ENCODE data around the gene KIAA1217. TPM values are rescaled to one million over a fixed set of nuclear protein-coding genes. Genes with fewer than 3 reads are reported as not detected.

Gene KIAA1217
- total RNA-seq, 1 experiment from 2014 or later, result 48.3 TPM

GRCh38 chr10:24306507-24306875, 97.6 kb downstream of the KIAA1217 start:
- CTCF ChIA-PET, result interaction anchor here (0.5 to 1.9 kb wide), 3 partner anchors 13 to 312 kb away, joined by 3 to 9 read pairs (median 6); no protein-coding TSS in a partner anchor
- intact Hi-C loops (cut with micrococcal nuclease), result no loop called here
- H3K4me3 Mint-ChIP-seq (ENCODE audit: unreplicated experiment), result no peak overlapping the region
- H3K9me3 Mint-ChIP-seq (ENCODE audit: unreplicated experiment), result no peaks in the 10 kb centered on the region
- BruUV-seq (replicated peaks), result no TSS peak
- DNase-seq (ENCODE audit: unreplicated experiment), result no peak
- no peak for TF ChIP-seq CTCF (IDR thresholded peaks at IDR 0.05; ENCODE audit: unreplicated experiment)
- H3K4me1 Mint-ChIP-seq (ENCODE audit: insufficient read depth, unreplicated experiment), result peaks cover 25% of the 10 kb centered on the region
- POLR2A ChIA-PET, result interaction anchor here (0.6 to 1.2 kb wide), 3 partner anchors 9 to 10 kb away, joined by 3 to 4 read pairs (median 3); no protein-coding TSS in a partner anchor
- H3K36me3 Mint-ChIP-seq (ENCODE audit: insufficient read depth, unreplicated experiment), result peaks cover 18% of the 10 kb centered on the region
- no peaks in the 10 kb centered on the region for H3K27me3 Mint-ChIP-seq (ENCODE audit: insufficient read depth, unreplicated experiment)
- no peak overlapping the region for H3K27ac Mint-ChIP-seq (ENCODE audit: low read depth, unreplicated experiment)

- ChIA-PET POLR2A (interaction anchor here (0.7 to 1.2 kb wide), 3 partner anchors 9 to 92 kb away, joined by 3 to 4 read pairs (median 3); no protein-coding TSS in a partner anchor), CTCF (interaction anchor here (1.1 to 1.3 kb wide), 2 partner anchors 56 to 313 kb away, joined by 6 read pairs; no protein-coding TSS in a partner anchor)
- Mint-ChIP-seq H3K27ac (ENCODE audit: low read depth, unreplicated experiment) (no peak overlapping the region), H3K36me3 (ENCODE audit: insufficient read depth, unreplicated experiment) (peaks cover 18% of the 10 kb centered on the region), H3K27me3 (ENCODE audit: insufficient read depth, unreplicated experiment) (no peaks in the 10 kb centered on the region), H3K4me1 (ENCODE audit: insufficient read depth, unreplicated experiment) (peaks cover 25% of the 10 kb centered on the region), H3K4me3 (ENCODE audit: unreplicated experiment) (no peak overlapping the region), H3K9me3 (ENCODE audit: unreplicated experiment) (no peaks in the 10 kb centered on the region)
- intact Hi-C loops (cut with micrococcal nuclease), result no loop called here
- DNase-seq (ENCODE audit: unreplicated experiment), result no peak
- no TSS peak for BruUV-seq (replicated peaks)
- no peak for TF ChIP-seq CTCF (IDR thresholded peaks at IDR 0.05; ENCODE audit: unreplicated experiment)
Measured at GRCh38 chr10:24307116-24307515, 98.2 kb downstream of the KIAA1217 start.

- Mint-ChIP-seq H3K27me3 (ENCODE audit: insufficient read depth, unreplicated experiment) (no peaks in the 10 kb centered on the region), H3K9me3 (ENCODE audit: unreplicated experiment) (no peaks in the 10 kb centered on the region), H3K27ac (ENCODE audit: low read depth, unreplicated experiment) (no peak overlapping the region), H3K4me3 (ENCODE audit: unreplicated experiment) (no peak overlapping the region), H3K4me1 (ENCODE audit: insufficient read depth, unreplicated experiment) (peaks cover 25% of the 10 kb centered on the region), H3K36me3 (ENCODE audit: insufficient read depth, unreplicated experiment) (peaks cover 11% of the 10 kb centered on the region)
- TF ChIP-seq CTCF (IDR thresholded peaks at IDR 0.05; ENCODE audit: unreplicated experiment), result no peak
- no peak for DNase-seq (ENCODE audit: unreplicated experiment)
- ChIA-PET POLR2A (no interaction called here), CTCF (interaction anchor here (0.6 to 1.3 kb wide), 3 partner anchors 57 to 1031 kb away, joined by 3 to 6 read pairs (median 6); no protein-coding TSS in a partner anchor)
- intact Hi-C loops (cut with micrococcal nuclease), result no loop called here
- no TSS peak for BruUV-seq (replicated peaks)
Measured at GRCh38 chr10:24307696-24308485, 99.0 kb downstream of the KIAA1217 start.

- Mint-ChIP-seq H3K36me3 (ENCODE audit: insufficient read depth, unreplicated experiment) (peaks cover 11% of the 10 kb centered on the region), H3K4me1 (ENCODE audit: insufficient read depth, unreplicated experiment) (peaks cover 18% of the 10 kb centered on the region), H3K27ac (ENCODE audit: low read depth, unreplicated experiment) (no peak overlapping the region), H3K27me3 (ENCODE audit: insufficient read depth, unreplicated experiment) (no peaks in the 10 kb centered on the region), H3K4me3 (ENCODE audit: unreplicated experiment) (no peak overlapping the region), H3K9me3 (ENCODE audit: unreplicated experiment) (no peaks in the 10 kb centered on the region)
- no peak for DNase-seq (ENCODE audit: unreplicated experiment)
- no TSS peak for BruUV-seq (replicated peaks)
- no peak for TF ChIP-seq CTCF (IDR thresholded peaks at IDR 0.05; ENCODE audit: unreplicated experiment)
- CTCF ChIA-PET, result interaction anchor here (1.6 kb wide), 1 partner anchor 10 kb away, joined by 10 read pairs; no protein-coding TSS in a partner anchor
- intact Hi-C loops (cut with micrococcal nuclease), result loop anchor here (10.0 kb wide), 1 partner anchor 55 kb away; no protein-coding TSS in a partner anchor
- POLR2A ChIA-PET, result interaction anchor here (0.7 kb wide), 1 partner anchor 177 kb away, joined by 3 read pairs; no protein-coding TSS in a partner anchor
Measured at GRCh38 chr10:24310104-24310503, 101.2 kb downstream of the KIAA1217 start.
